Gastroesophageal sphincter (tissue), 4 donors: Measurements from ENCODE around the gene KCNK18. TPM values are rescaled to one million over a fixed set of nuclear protein-coding genes. Genes with fewer than 3 reads are reported as not detected.

Experiments used
- ATAC-seq: fragments of 150-250 bp; one replicate; pipeline ENCODE4 v1.9.1; 2016; ENCODE audit warnings: mild to moderate bottlenecking, moderate library complexity
- H3K27ac ChIP-seq, 4 donors: fragments of 200-600 bp; sonication (generic) in 3 of 4; 1 replicate in 3 of 4; 2 replicates in 1 of 4; pipeline ENCODE4 v1.5.1; 2016 to 2019
- H3K27me3 ChIP-seq: fragments of 200-600 bp; sonication (generic); one replicate; pipeline ENCODE4 v1.5.1; 2019
- H3K36me3 ChIP-seq, 2 donors: fragments of 200-600 bp; sonication (generic); one replicate each; pipeline ENCODE4 v1.5.1; 2019; ENCODE audit warnings: control low read depth in 1 of 2
- H3K4me1 ChIP-seq, 3 donors: fragments of 200-600 bp; sonication (generic); 1 replicate in 2 of 3; 2 replicates in 1 of 3; pipeline ENCODE4 v1.5.1; 2016 to 2019; ENCODE audit warnings: control low read depth in 2 of 3
- H3K4me3 ChIP-seq, 2 donors: fragments of 200-600 bp; sonication (generic); one replicate each; pipeline ENCODE4 v1.5.1; 2019; ENCODE audit warnings: mild to moderate bottlenecking in 1 of 2, moderate library complexity in 1 of 2
- H3K9me3 ChIP-seq, 3 donors: fragments of 200-600 bp; sonication (generic); one replicate each; pipeline ENCODE4 v1.5.1; 2017 to 2019; ENCODE audit warnings: control low read depth in 2 of 3
- EP300 ChIP-seq: sonication (generic); formaldehyde crosslinking; IDR thresholded peaks from one replicate; pipeline ENCODE4 v1.6.1; 2017; ENCODE audit warnings: antibody characterized with exemption, mild to moderate bottlenecking
- POLR2A ChIP-seq, 2 donors: fragments of 450-650 bp; IDR thresholded peaks; one replicate each; pipeline ENCODE4 v1.6.1; 2017; ENCODE audit warnings: antibody characterized with exemption in 2 of 2, mild to moderate bottlenecking in 2 of 2, moderate library complexity in 1 of 2
- POLR2AphosphoS5 ChIP-seq: sonication (generic); formaldehyde crosslinking; IDR thresholded peaks from one replicate; pipeline ENCODE4 v1.6.1; 2017; ENCODE audit warnings: antibody characterized with exemption
- WGBS, 2 donors: methylation state at CpG; one replicate each; pipeline ENCODE4 v1.1.5; 2018; ENCODE audit warnings: low coverage in 1 of 2; 5-methylcytosine and 5-hydroxymethylcytosine counted together
- total RNA-seq, 4 donors: library from RNA; depleted of rRNA; stranded (reverse); fragments of >200 nt; gene quantifications; one replicate each; pipeline ENCODE4 v1.1.0, GENCODE V29; 2016
- TF ChIP-seq, protein P1 (sequence below), 4 experiments: fragments of 200-600 bp in 2 of 4; fragments of 450-650 bp in 2 of 4; sonication (generic) in 1 of 4; IDR thresholded peaks; one replicate each; pipeline ENCODE4 v1.5.1; 2017 to 2019; ENCODE audit warnings: antibody characterized with exemption in 4 of 4, mild to moderate bottlenecking in 2 of 4, moderate library complexity in 2 of 4

Gene KCNK18
- total RNA-seq = not detected

DNA sequence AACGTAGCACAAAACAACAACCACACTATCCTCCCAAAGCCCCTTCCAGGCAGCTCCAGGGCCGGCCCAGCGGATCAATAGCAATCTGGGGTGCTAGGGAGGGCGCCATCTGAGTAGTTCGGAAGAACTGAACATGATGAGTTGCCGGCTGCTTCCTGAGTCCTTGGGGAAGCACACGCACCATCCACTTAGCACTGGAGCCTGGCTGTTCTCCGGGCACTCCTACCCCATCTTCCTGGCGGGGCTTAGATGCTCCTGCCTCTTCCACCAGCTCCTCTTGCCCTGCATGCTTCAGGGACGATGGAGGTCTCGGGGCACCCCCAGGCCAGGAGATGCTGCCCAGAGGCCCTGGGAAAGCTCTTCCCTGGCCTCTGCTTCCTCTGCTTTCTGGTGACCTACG is at the start of gene KCNK18:
Gene KCNK18 (plus strand): TSS at position 301 of the 400 bp plus-strand sequence. CDS start 0 bp downstream, at position 301.
- no peak for ATAC-seq
- Histone ChIP-seq H3K27me3 (peaks cover 24% of the 10 kb centered on the region), H3K9me3 (no peaks in the 10 kb centered on the region), H3K36me3 (no peaks in the 10 kb centered on the region), H3K4me3 (no peak within 1 kb of the TSS), H3K4me1 (no peaks in the 10 kb centered on the region), H3K27ac (no peak within 1 kb of the TSS)
- 86 to 88% methylated on average over 3 to 5 of the region's 12 CpGs for WGBS, 2 donors
- no peak for TF ChIP-seq POLR2AphosphoS5
- no peak for TF ChIP-seq EP300
- no peak for TF ChIP-seq POLR2A (IDR thresholded peaks at IDR 0.05)

DNA sequence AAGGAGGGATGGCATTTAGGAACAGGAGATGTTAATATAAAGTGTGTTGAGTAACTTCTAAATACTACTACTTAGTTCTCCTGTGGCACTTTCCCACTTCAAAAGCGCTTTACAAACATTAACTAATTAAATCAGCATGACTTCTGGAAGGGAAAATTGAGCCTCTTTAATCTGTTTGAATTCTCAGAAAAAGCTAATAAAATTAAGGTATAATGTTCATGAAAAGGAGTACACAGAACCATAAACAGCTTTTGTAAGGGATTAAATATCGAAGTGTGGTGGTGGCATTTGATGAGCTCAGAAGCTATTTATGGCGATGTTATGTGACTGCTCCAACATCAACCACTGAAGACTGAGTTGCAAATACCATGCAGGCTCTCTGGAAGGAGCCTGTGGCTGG is 49.0 kb upstream of the KCNK18 start:
- Histone ChIP-seq H3K4me1 (no peaks in the 10 kb centered on the region), H3K27me3 (peaks cover 86% of the 10 kb centered on the region), H3K9me3 (peaks cover 0 to 17% (median 0%) of the 10 kb centered on the region in 3 donors), H3K36me3 (no peaks in the 10 kb centered on the region), H3K27ac (no peak overlapping the region), H3K4me3 (no peak overlapping the region)
- WGBS, 2 donors = 81 to 95% methylated on average over 3 of the region's 3 CpGs
- TF ChIP-seq EP300 (no peak), POLR2AphosphoS5 (no peak), POLR2A (IDR thresholded peaks at IDR 0.05) (no peak)
- TF ChIP-seq, protein P1, sequence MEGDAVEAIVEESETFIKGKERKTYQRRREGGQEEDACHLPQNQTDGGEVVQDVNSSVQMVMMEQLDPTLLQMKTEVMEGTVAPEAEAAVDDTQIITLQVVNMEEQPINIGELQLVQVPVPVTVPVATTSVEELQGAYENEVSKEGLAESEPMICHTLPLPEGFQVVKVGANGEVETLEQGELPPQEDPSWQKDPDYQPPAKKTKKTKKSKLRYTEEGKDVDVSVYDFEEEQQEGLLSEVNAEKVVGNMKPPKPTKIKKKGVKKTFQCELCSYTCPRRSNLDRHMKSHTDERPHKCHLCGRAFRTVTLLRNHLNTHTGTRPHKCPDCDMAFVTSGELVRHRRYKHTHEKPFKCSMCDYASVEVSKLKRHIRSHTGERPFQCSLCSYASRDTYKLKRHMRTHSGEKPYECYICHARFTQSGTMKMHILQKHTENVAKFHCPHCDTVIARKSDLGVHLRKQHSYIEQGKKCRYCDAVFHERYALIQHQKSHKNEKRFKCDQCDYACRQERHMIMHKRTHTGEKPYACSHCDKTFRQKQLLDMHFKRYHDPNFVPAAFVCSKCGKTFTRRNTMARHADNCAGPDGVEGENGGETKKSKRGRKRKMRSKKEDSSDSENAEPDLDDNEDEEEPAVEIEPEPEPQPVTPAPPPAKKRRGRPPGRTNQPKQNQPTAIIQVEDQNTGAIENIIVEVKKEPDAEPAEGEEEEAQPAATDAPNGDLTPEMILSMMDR (IDR thresholded peaks at IDR 0.05) = no peak
- no peak for ATAC-seq

GRCh38 chr10:117152668-117153067 is 44.6 kb upstream of the KCNK18 start:
- no peak overlapping the region for H3K27ac ChIP-seq
- H3K4me1 ChIP-seq = no peaks in the 10 kb centered on the region
- ATAC-seq = no peak
- WGBS, 2 donors = 23 to 33% methylated on average over 3 of the region's 3 CpGs
- no peaks in the 10 kb centered on the region for H3K9me3 ChIP-seq
- H3K4me3 ChIP-seq = no peak overlapping the region
- TF ChIP-seq EP300 = no peak
- TF ChIP-seq, protein P1 (IDR thresholded peaks at IDR 0.05) = no peak
- no peak for TF ChIP-seq POLR2A (IDR thresholded peaks at IDR 0.05)
- no peak for TF ChIP-seq POLR2AphosphoS5
- peaks cover 88% of the 10 kb centered on the region for H3K27me3 ChIP-seq
- H3K36me3 ChIP-seq = no peaks in the 10 kb centered on the region

- no peak overlapping the region for H3K4me3 ChIP-seq
- no peaks in the 10 kb centered on the region for H3K9me3 ChIP-seq
- no peak overlapping the region for H3K27ac ChIP-seq
- ATAC-seq = no peak
- peaks cover 0 to 15% (median 12%) of the 10 kb centered on the region in 3 donors for H3K4me1 ChIP-seq
- peaks cover 100% of the 10 kb centered on the region for H3K27me3 ChIP-seq
- no peaks in the 10 kb centered on the region for H3K36me3 ChIP-seq
- no peak for TF ChIP-seq POLR2AphosphoS5
- no peak for TF ChIP-seq POLR2A (IDR thresholded peaks at IDR 0.05)
- TF ChIP-seq EP300 = no peak
- TF ChIP-seq, protein P1 (IDR thresholded peaks at IDR 0.05) = no peak
- 10% methylated on average over 2 of the region's 2 CpGs for WGBS, 2 donors
These were observed 39.0 kb upstream of the KCNK18 start for GRCh38 chr10:117158297-117158696.

- WGBS, 2 donors = 2 to 4% methylated on average over 6 of the region's 6 CpGs
These were observed 37.9 kb upstream of the KCNK18 start for GRCh38 chr10:117159390-117159789.

More at GRCh38 chr10:117159390-117159789, 37.9 kb upstream of the KCNK18 start:
- no peak for TF ChIP-seq POLR2AphosphoS5
- no peak for TF ChIP-seq EP300
- TF ChIP-seq POLR2A (IDR thresholded peaks at IDR 0.05) = no peak
- TF ChIP-seq, protein P1 (IDR thresholded peaks at IDR 0.05) = no peak
- Histone ChIP-seq H3K4me1 (peaks cover 0 to 20% (median 14%) of the 10 kb centered on the region in 3 donors), H3K9me3 (no peaks in the 10 kb centered on the region), H3K27me3 (peaks cover 100% of the 10 kb centered on the region), H3K4me3 (no peak overlapping the region), H3K27ac (no peak overlapping the region), H3K36me3 (no peaks in the 10 kb centered on the region)
- no peak for ATAC-seq
